Measurements from ENCODE around the gene ZNF329. TPM values are rescaled to one million over a fixed set of nuclear protein-coding genes. Genes with fewer than 3 reads are reported as not detected.

The ZNF329 gene
- total and polyA plus RNA-seq, 2 of the 13 experiments (the other 11 are each of a cell fraction or from before 2014, with no cell fraction given): 3.8 to 9.6 TPM

- no peak for TF ChIP-seq ZNF503 (CRISPR knock-in tag; IDR thresholded peaks at IDR 0.05)
- TF ChIP-seq ZNF629 (CRISPR knock-in tag; conservative IDR thresholded peaks at IDR 0.05): no peak; the same call in 1 of the 2 replicates
- no peak for TF ChIP-seq TOE1 (CRISPR knock-in tag; IDR thresholded peaks at IDR 0.05)
- peak; percentile 82; the same call in 1 of the 2 replicates for TF ChIP-seq SNAI1 (CRISPR knock-in tag; IDR thresholded peaks at IDR 0.05; ENCODE audit: borderline replicate concordance)
- peak; percentile 32; the same call in 1 of the 2 replicates for TF ChIP-seq RAD21 (CRISPR knock-in tag; IDR thresholded peaks at IDR 0.05)
- peak; percentile 68 for TF ChIP-seq SRSF1 (optimal IDR thresholded peaks at IDR 0.05; ENCODE audit: low read depth, low read length)
- TF ChIP-seq, protein P1, sequence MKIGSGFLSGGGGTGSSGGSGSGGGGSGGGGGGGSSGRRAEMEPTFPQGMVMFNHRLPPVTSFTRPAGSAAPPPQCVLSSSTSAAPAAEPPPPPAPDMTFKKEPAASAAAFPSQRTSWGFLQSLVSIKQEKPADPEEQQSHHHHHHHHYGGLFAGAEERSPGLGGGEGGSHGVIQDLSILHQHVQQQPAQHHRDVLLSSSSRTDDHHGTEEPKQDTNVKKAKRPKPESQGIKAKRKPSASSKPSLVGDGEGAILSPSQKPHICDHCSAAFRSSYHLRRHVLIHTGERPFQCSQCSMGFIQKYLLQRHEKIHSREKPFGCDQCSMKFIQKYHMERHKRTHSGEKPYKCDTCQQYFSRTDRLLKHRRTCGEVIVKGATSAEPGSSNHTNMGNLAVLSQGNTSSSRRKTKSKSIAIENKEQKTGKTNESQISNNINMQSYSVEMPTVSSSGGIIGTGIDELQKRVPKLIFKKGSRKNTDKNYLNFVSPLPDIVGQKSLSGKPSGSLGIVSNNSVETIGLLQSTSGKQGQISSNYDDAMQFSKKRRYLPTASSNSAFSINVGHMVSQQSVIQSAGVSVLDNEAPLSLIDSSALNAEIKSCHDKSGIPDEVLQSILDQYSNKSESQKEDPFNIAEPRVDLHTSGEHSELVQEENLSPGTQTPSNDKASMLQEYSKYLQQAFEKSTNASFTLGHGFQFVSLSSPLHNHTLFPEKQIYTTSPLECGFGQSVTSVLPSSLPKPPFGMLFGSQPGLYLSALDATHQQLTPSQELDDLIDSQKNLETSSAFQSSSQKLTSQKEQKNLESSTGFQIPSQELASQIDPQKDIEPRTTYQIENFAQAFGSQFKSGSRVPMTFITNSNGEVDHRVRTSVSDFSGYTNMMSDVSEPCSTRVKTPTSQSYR (CRISPR knock-in tag; IDR thresholded peaks at IDR 0.05; ENCODE audit: borderline replicate concordance): 0 out of 2 replicates have a peak, but pooled peaks have one; percentile 17
- TF ChIP-seq ZSCAN31 (CRISPR knock-in tag; IDR thresholded peaks at IDR 0.05; ENCODE audit: low read depth): no peak
- peak; percentile 32; the same call in 1 of the 2 replicates for TF ChIP-seq JUNB (CRISPR knock-in tag; IDR thresholded peaks at IDR 0.05; ENCODE audit: borderline replicate concordance)
- TF ChIP-seq NCOA1 (CRISPR knock-in tag; IDR thresholded peaks at IDR 0.05): no peak
- TF ChIP-seq ATRX (CRISPR knock-in tag; IDR thresholded peaks at IDR 0.05; ENCODE audit: borderline replicate concordance): no peak
- TF ChIP-seq, protein P2, sequence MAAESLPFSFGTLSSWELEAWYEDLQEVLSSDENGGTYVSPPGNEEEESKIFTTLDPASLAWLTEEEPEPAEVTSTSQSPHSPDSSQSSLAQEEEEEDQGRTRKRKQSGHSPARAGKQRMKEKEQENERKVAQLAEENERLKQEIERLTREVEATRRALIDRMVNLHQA (CRISPR knock-in tag; IDR thresholded peaks at IDR 0.05): no peak
- TF ChIP-seq ZNF674 (CRISPR knock-in tag; IDR thresholded peaks at IDR 0.05; ENCODE audit: low read depth): no peak
- TF ChIP-seq, protein P3, sequence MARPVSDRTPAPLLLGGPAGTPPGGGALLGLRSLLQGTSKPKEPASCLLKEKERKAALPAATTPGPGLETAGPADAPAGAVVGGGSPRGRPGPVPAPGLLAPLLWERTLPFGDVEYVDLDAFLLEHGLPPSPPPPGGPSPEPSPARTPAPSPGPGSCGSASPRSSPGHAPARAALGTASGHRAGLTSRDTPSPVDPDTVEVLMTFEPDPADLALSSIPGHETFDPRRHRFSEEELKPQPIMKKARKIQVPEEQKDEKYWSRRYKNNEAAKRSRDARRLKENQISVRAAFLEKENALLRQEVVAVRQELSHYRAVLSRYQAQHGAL (CRISPR knock-in tag; IDR thresholded peaks at IDR 0.05; ENCODE audit: not compliant biosample characterization): no peak
- no peak for TF ChIP-seq ATAD3A (CRISPR knock-in tag; IDR thresholded peaks at IDR 0.05)
- peak; percentile 40; the same call in 1 of the 2 replicates for TF ChIP-seq ZNF552 (CRISPR knock-in tag; IDR thresholded peaks at IDR 0.05; ENCODE audit: borderline replicate concordance)
- no peak; the same call in 1 of the 2 replicates for TF ChIP-seq HMG20B (CRISPR knock-in tag; conservative IDR thresholded peaks at IDR 0.05)
- peak; percentile 34; the same call in 1 of the 2 replicates for TF ChIP-seq TSC22D2 (CRISPR knock-in tag; IDR thresholded peaks at IDR 0.05; ENCODE audit: borderline replicate concordance)
- TF ChIP-seq, protein P4, sequence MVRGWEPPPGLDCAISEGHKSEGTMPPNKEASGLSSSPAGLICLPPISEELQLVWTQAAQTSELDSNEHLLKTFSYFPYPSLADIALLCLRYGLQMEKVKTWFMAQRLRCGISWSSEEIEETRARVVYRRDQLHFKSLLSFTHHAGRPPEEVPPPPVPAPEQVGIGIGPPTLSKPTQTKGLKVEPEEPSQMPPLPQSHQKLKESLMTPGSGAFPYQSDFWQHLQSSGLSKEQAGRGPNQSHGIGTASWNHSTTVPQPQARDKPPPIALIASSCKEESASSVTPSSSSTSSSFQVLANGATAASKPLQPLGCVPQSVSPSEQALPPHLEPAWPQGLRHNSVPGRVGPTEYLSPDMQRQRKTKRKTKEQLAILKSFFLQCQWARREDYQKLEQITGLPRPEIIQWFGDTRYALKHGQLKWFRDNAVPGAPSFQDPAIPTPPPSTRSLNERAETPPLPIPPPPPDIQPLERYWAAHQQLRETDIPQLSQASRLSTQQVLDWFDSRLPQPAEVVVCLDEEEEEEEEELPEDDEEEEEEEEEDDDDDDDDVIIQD (CRISPR knock-in tag; IDR thresholded peaks at IDR 0.05; ENCODE audit: low read depth): 0 out of 2 replicates have a peak, but pooled peaks have one; percentile 35
- TF ChIP-seq SCMH1 (CRISPR knock-in tag; IDR thresholded peaks at IDR 0.05; ENCODE audit: borderline replicate concordance): no peak
- peak; percentile 50; the same call in 1 of the 2 replicates for TF ChIP-seq SOX5 (CRISPR knock-in tag; IDR thresholded peaks at IDR 0.05; ENCODE audit: borderline replicate concordance)
- peak; percentile 27; the same call in 1 of the 2 replicates for TF ChIP-seq RXRB (CRISPR knock-in tag; IDR thresholded peaks at IDR 0.05; ENCODE audit: borderline replicate concordance)
Measured at GRCh38 chr19:58182989-58183816, 32.6 kb upstream of the ZNF329 start, which contains the start of gene ZNF274 (continued).
